GM12874 (cell line): ENCODE measurements around the gene ZC3H12D.

Experiments used
- CTCF ChIP-seq: IDR thresholded peaks from 2 replicates; pipeline ENCODE4 v1.5.1; 2011; ENCODE audit warnings: low read depth, mild to moderate bottlenecking, control low read depth, low read length, moderate library complexity; ENCODE audit not compliant: insufficient read depth

Gene ZC3H12D

GRCh38 chr6:149414821-149415220 is 70.0 kb downstream of the ZC3H12D start:
- TF ChIP-seq CTCF, result no peak

- no peak for TF ChIP-seq CTCF
These were observed 70.8 kb downstream of the ZC3H12D start for GRCh38 chr6:149414009-149414408.

- no peak for TF ChIP-seq CTCF
These were observed 74.3 kb downstream of the ZC3H12D start for GRCh38 chr6:149410557-149410956.

- TF ChIP-seq CTCF, result no peak
These were observed 75.2 kb downstream of the ZC3H12D start for GRCh38 chr6:149409617-149410016.

GRCh38 chr6:149405823-149406765 is 78.7 kb downstream of the ZC3H12D start:
- TF ChIP-seq CTCF, result no peak

- TF ChIP-seq CTCF, result no peak
These were observed 81.3 kb downstream of the ZC3H12D start for GRCh38 chr6:149403534-149403933.

- TF ChIP-seq CTCF, result no peak
These were observed 84.8 kb downstream of the ZC3H12D start, which contains the start of gene SUMO4 for GRCh38 chr6:149400050-149400449. SUMO4 (plus strand) TSS chr6:149400262; CDS start chr6:149400392, 130 bp downstream.
